Nephron progenitor cell (in vitro differentiated cells): ENCODE results near the gene PRDM2.

Experiments used
- DNase-seq: peaks from one replicate; pipeline ENCODE4 v3.0.0; 2021
- H3K27ac Mint-ChIP-seq: 2 replicates; pipeline ENCODE4 v1.8.0; 2021; ENCODE audit warnings: mild to moderate bottlenecking, moderate library complexity, mixed read lengths
- H3K27me3 Mint-ChIP-seq: 2 replicates; pipeline ENCODE4 v1.8.0; 2021; ENCODE audit warnings: mild to moderate bottlenecking, low read depth, mixed read lengths; ENCODE audit not compliant: poor library complexity
- H3K36me3 Mint-ChIP-seq: 2 replicates; pipeline ENCODE4 v1.8.0; 2021; ENCODE audit warnings: low read depth, mixed read lengths
- H3K4me1 Mint-ChIP-seq: 2 replicates; pipeline ENCODE4 v1.8.0; 2021; ENCODE audit warnings: mixed read lengths
- H3K4me3 Mint-ChIP-seq: 2 replicates; pipeline ENCODE4 v1.8.0; 2021; ENCODE audit warnings: mild to moderate bottlenecking, moderate library complexity, mixed read lengths
- H3K9me3 Mint-ChIP-seq: 2 replicates; pipeline ENCODE4 v1.8.0; 2021; ENCODE audit warnings: mild to moderate bottlenecking, moderate library complexity, mixed read lengths
- TF ChIP-seq, protein P1 (sequence below): fragments of 200-600 bp; sonication (generic); IDR thresholded peaks from 2 replicates; pipeline ENCODE4 v1.5.0; 2021; ENCODE audit warnings: antibody characterized with exemption

PRDM2 gene

DNA sequence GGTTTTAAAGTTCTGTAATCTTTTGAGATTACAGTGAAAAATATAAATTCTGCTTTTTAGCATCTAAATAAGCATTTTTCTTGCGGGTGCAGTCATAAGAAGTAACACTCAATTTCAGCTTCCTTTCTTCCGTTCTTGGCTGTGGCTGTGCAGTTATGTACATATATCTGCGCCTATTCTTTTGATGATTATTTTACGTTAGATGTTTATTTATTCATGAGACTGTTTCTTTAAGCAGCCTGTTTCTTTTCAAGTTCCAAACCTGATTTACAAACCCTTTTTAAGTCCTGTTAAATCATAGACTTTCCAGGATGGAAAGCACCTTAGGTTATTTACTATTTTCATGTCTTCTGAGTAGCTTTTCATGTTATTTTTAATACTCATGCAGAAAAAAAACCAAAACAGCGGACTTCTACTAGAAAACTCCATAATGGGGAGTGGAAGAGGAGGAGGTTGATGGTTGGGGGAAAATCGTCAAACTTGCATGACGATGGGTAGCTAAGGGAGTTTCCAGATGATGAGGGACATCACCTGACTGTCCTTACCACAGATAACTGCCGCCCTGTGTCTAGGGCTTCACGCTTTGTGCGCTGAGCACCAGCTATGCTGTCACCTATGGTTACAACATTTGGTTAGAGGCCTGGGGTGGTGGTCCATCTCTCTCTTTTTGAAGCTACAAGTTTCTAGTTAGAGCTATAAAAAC is 2.6 kb downstream of the PRDM2 start:
- H3K4me1 Mint-ChIP-seq: peaks cover 26% of the 10 kb centered on the region
- TF ChIP-seq, protein P1, sequence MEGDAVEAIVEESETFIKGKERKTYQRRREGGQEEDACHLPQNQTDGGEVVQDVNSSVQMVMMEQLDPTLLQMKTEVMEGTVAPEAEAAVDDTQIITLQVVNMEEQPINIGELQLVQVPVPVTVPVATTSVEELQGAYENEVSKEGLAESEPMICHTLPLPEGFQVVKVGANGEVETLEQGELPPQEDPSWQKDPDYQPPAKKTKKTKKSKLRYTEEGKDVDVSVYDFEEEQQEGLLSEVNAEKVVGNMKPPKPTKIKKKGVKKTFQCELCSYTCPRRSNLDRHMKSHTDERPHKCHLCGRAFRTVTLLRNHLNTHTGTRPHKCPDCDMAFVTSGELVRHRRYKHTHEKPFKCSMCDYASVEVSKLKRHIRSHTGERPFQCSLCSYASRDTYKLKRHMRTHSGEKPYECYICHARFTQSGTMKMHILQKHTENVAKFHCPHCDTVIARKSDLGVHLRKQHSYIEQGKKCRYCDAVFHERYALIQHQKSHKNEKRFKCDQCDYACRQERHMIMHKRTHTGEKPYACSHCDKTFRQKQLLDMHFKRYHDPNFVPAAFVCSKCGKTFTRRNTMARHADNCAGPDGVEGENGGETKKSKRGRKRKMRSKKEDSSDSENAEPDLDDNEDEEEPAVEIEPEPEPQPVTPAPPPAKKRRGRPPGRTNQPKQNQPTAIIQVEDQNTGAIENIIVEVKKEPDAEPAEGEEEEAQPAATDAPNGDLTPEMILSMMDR: no peak
- peaks cover 27% of the 10 kb centered on the region for H3K9me3 Mint-ChIP-seq
- peaks cover 28% of the 10 kb centered on the region for H3K36me3 Mint-ChIP-seq
- peaks cover 4% of the 10 kb centered on the region for H3K27me3 Mint-ChIP-seq
- DNase-seq: no peak
- no peak overlapping the region for H3K4me3 Mint-ChIP-seq
- H3K27ac Mint-ChIP-seq: no peak overlapping the region

DNA sequence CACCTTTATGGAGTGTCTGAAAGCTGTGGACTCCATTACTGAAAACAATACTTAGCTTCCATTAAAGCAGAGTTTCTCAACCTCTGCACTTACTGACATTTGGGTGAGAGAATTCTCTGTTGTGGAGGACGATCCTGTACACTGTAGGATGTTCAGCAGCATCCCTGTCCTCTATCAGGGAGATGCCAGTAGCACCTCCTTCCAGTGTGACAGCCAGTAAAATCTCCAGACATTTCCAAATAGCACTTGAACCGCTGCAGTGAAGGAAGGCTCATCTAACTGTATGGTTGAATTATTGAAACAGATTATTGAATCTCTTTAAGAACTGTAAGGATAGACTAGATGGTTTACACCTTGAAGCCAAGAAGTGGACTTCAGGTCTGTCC is 3.1 kb downstream of the PRDM2 start:
- TF ChIP-seq, protein P1: no peak
- H3K27ac Mint-ChIP-seq: no peak overlapping the region
- H3K27me3 Mint-ChIP-seq: peaks cover 4% of the 10 kb centered on the region
- no peak overlapping the region for H3K4me3 Mint-ChIP-seq
- H3K36me3 Mint-ChIP-seq: peaks cover 22% of the 10 kb centered on the region
- no peak for DNase-seq
- peaks cover 21% of the 10 kb centered on the region for H3K9me3 Mint-ChIP-seq
- H3K4me1 Mint-ChIP-seq: peaks cover 32% of the 10 kb centered on the region

DNA sequence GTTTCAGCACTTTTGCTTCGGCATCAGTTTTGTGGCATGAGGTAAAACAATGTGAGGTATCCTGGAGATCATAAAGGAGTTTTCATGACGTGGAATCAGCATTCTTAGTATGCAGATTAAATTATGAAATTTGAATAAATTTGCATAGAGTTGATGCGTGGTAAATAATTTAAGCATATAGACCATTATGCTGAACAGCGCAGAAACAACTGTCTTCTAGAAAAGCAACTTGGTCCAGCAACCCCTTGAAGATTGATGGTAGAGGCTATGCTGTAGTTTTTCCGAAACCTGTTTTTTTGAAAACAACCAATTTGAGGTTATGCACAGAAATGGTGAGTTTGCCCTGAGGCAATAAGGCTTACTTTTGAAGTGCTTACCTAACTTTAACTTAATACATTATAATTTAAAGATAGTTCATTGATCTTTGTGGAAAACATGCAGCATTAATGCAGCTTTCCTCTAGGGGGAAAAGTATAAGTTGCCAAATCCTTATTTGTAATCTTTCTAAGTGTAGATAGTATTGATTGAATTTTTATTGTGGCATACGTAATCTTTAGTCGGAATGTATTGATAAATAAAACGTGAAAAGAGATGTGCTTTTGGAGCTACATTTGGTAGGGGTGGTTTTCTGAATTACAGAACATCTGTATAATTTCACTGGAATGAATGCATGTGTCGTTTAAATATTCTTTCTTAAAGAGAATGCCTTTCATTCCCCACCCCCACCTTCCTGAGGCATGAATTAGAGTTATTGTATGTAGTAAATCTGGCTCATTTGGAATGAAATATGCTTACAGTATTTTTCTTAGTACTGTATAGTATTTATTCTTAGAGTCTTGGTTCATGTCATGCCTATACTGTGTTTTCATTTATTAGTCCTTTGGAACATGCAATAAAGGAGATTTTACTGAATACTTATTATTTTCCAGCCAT is 3.8 kb downstream of the PRDM2 start:
- TF ChIP-seq, protein P1: no peak
- Mint-ChIP-seq H3K27me3 (peaks cover 4% of the 10 kb centered on the region), H3K4me1 (peaks cover 39% of the 10 kb centered on the region), H3K36me3 (peaks cover 21% of the 10 kb centered on the region), H3K4me3 (no peak overlapping the region), H3K9me3 (peaks cover 14% of the 10 kb centered on the region), H3K27ac (no peak overlapping the region)
- DNase-seq: no peak

DNA sequence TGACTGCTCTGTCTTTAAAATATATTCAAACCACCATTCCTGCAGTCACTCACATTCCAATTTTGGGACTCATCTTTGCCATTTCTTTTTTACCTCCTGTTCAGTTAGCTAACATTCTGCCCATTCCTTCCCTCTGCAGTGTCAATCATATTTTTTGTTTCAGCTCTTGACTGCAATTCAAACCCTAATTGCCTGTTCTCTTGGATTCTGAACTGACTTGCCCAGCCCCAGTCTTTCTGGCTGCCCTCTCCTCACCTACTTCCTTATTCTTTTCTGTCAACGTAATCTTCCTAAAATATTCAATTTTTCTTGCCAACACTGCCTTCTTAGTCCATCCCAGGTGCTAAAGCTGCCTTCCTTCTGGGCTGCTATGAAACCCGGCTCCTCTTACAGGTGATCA is 6.1 kb downstream of the PRDM2 start:
- H3K27ac Mint-ChIP-seq: peak overlapping the region; percentile 43
- H3K4me1 Mint-ChIP-seq: peaks cover 36% of the 10 kb centered on the region
- no peak for DNase-seq
- H3K36me3 Mint-ChIP-seq: peaks cover 10% of the 10 kb centered on the region
- no peak overlapping the region for H3K4me3 Mint-ChIP-seq
- H3K27me3 Mint-ChIP-seq: no peaks in the 10 kb centered on the region
- TF ChIP-seq, protein P1: no peak
- no peaks in the 10 kb centered on the region for H3K9me3 Mint-ChIP-seq

DNA sequence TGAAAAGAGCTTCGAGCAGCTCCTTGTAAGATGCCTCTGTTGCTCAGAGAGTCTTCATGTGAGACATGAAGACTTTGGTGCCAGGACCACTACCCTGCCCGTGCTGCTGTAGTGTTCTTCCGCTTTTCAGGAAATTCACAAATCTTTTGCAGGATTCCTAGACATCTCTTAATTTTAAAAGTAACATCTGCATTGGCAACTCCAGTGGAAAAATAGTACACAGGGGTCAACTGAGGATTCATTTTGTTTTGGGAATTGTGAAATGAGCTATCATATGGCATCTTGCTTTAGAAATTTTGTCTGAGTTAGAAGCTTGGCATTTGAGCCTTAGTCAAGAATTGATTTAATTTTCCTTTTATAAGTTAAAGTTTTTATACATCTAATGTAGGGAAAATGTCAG is 7.2 kb downstream of the PRDM2 start:
- TF ChIP-seq, protein P1: no peak
- Mint-ChIP-seq H3K9me3 (no peaks in the 10 kb centered on the region), H3K27me3 (no peaks in the 10 kb centered on the region), H3K27ac (no peak overlapping the region), H3K4me3 (no peak overlapping the region), H3K4me1 (peaks cover 26% of the 10 kb centered on the region), H3K36me3 (peaks cover 10% of the 10 kb centered on the region)
- DNase-seq: no peak
